Muscle of leg (tissue), 11 donors: ENCODE results near the gene EZR. TPM values are rescaled to one million over a fixed set of nuclear protein-coding genes. Genes with fewer than 3 reads are reported as not detected.
"Not testable (repeated sequence)": the region's sequence is repeated elsewhere in the genome, so short reads cannot be mapped to it uniquely, and the experiment has no call there.

Source experiments
- DNase-seq: peaks from one replicate; pipeline ENCODE4 v3.0.0; 2013
- H3K27ac ChIP-seq: one replicate; pipeline ENCODE4 v1.5.1; 2013; ENCODE audit warnings: mild to moderate bottlenecking, low read length, control low read depth
- H3K27me3 ChIP-seq: one replicate; pipeline ENCODE4 v1.6.1; 2013; ENCODE audit warnings: low read length; ENCODE audit not compliant: control insufficient read depth, insufficient read depth
- H3K36me3 ChIP-seq: one replicate; pipeline ENCODE4 v1.6.1; 2013; ENCODE audit warnings: low read length; ENCODE audit not compliant: control insufficient read depth, insufficient read depth
- H3K4me1 ChIP-seq: one replicate; pipeline ENCODE4 v1.6.1; 2013; ENCODE audit warnings: low read length; ENCODE audit not compliant: control insufficient read depth, insufficient read depth
- H3K4me3 ChIP-seq: one replicate; pipeline ENCODE4 v1.5.1; 2013; ENCODE audit warnings: low read length, control low read depth
- H3K9me3 ChIP-seq: replicated peaks from 2 replicates; pipeline ENCODE4 v1.6.1; 2013; ENCODE audit warnings: low read depth, low read length; ENCODE audit not compliant: control insufficient read depth
- WGBS: methylation state at CpG from one replicate; pipeline ENCODE4 v1.1.5; 2013; ENCODE audit warnings: missing lambda C conversion rate; ENCODE audit not compliant: insufficient coverage; 5-methylcytosine and 5-hydroxymethylcytosine counted together
- polyA plus RNA-seq, 8 donors: library from polyadenylated mRNA; unstranded; fragments of 120-200 nt; gene quantifications; one replicate each; pipeline versions ENCODE4 v1.2.1 to v1.2.3, GENCODE V29; 2013; ENCODE audit warnings: inconsistent platforms in 1 of 8, low replicate concordance in 1 of 8; ENCODE audit not compliant: insufficient read length in 8 of 8, insufficient read depth in 1 of 8
- total RNA-seq: library from RNA; stranded (reverse); fragments of 120-200 nt; gene quantifications from one replicate; pipeline ENCODE4 v1.2.4, GENCODE V29; 2013

Gene EZR
- total and polyA plus RNA-seq, 9 donors = 23.3 to 58.5 (median 37.8) TPM

GRCh38 chr6:158832807-158833206 lies 13.6 kb upstream of the EZR start:
- not testable (repeated sequence) for H3K36me3 ChIP-seq, H3K4me1 ChIP-seq, H3K27ac ChIP-seq, H3K9me3 ChIP-seq, H3K4me3 ChIP-seq, DNase-seq, H3K27me3 ChIP-seq
- 91% methylated on average over 4 of the region's 9 CpGs for whole genome bisulfite sequencing

- 83% methylated on average over 3 of the region's 4 CpGs for WGBS
Measured at GRCh38 chr6:158832026-158832425, 12.9 kb upstream of the EZR start.

GRCh38 chr6:158831571-158831970 lies 12.4 kb upstream of the EZR start:
- DNase-seq = no peak
- 100% methylated on average over 4 of the region's 8 CpGs for WGBS
- H3K27ac ChIP-seq = no peak overlapping the region
- no peaks in the 10 kb centered on the region for H3K9me3 ChIP-seq
- H3K27me3 ChIP-seq = no peaks in the 10 kb centered on the region
- no peaks in the 10 kb centered on the region for H3K36me3 ChIP-seq
- H3K4me1 ChIP-seq = peaks cover 5% of the 10 kb centered on the region
- no peak overlapping the region for H3K4me3 ChIP-seq

More at GRCh38 chr6:158832026-158832425, 12.9 kb upstream of the EZR start:
- Histone ChIP-seq H3K36me3 (no peaks in the 10 kb centered on the region), H3K27ac (no peak overlapping the region), H3K9me3 (no peaks in the 10 kb centered on the region), H3K4me1 (peaks cover 2% of the 10 kb centered on the region), H3K4me3 (no peak overlapping the region), H3K27me3 (no peaks in the 10 kb centered on the region)
- DNase-seq = no peak

GRCh38 chr6:158830736-158831135 lies 11.6 kb upstream of the EZR start:
- no peak overlapping the region for H3K27ac ChIP-seq
- peaks cover 12% of the 10 kb centered on the region for H3K4me1 ChIP-seq
- H3K4me3 ChIP-seq = no peak overlapping the region
- H3K36me3 ChIP-seq = no peaks in the 10 kb centered on the region
- no peak for DNase-seq
- no peaks in the 10 kb centered on the region for H3K27me3 ChIP-seq
- 94% methylated on average over 10 of the region's 13 CpGs for WGBS
- H3K9me3 ChIP-seq = no peaks in the 10 kb centered on the region

- Histone ChIP-seq H3K27ac (no peak overlapping the region), H3K9me3 (no peaks in the 10 kb centered on the region), H3K36me3 (no peaks in the 10 kb centered on the region), H3K27me3 (no peaks in the 10 kb centered on the region), H3K4me1 (peaks cover 14% of the 10 kb centered on the region), H3K4me3 (no peak overlapping the region)
- 94% methylated on average over 2 of the region's 7 CpGs for WGBS
- DNase-seq = no peak
Measured at GRCh38 chr6:158828807-158829206, 9.6 kb upstream of the EZR start.

- H3K36me3 ChIP-seq = no peaks in the 10 kb centered on the region
- H3K27me3 ChIP-seq = no peaks in the 10 kb centered on the region
- H3K4me1 ChIP-seq = peaks cover 14% of the 10 kb centered on the region
- H3K27ac ChIP-seq = no peak overlapping the region
- 60% methylated on average over 1 of the region's 4 CpGs for WGBS
- no peaks in the 10 kb centered on the region for H3K9me3 ChIP-seq
- DNase-seq = no peak
- H3K4me3 ChIP-seq = no peak overlapping the region
Measured at GRCh38 chr6:158826819-158827501, 7.8 kb upstream of the EZR start.

GRCh38 chr6:158825951-158826306 lies 6.8 kb upstream of the EZR start:
- Histone ChIP-seq H3K4me3 (no peak overlapping the region), H3K36me3 (no peaks in the 10 kb centered on the region), H3K9me3 (no peaks in the 10 kb centered on the region), H3K27me3 (no peaks in the 10 kb centered on the region), H3K27ac (no peak overlapping the region), H3K4me1 (peaks cover 14% of the 10 kb centered on the region)
- DNase-seq = peak; percentile 82
- 21% methylated on average over 9 of the region's 9 CpGs for WGBS

- DNase-seq = no peak
- Histone ChIP-seq H3K4me1 (peaks cover 14% of the 10 kb centered on the region), H3K27me3 (no peaks in the 10 kb centered on the region), H3K9me3 (no peaks in the 10 kb centered on the region), H3K4me3 (no peak overlapping the region), H3K36me3 (no peaks in the 10 kb centered on the region), H3K27ac (no peak overlapping the region)
- WGBS = 72% methylated on average over 11 of the region's 13 CpGs
Measured at GRCh38 chr6:158825038-158825950, 6.1 kb upstream of the EZR start.

- no CpG with 5 or more reads among the region's 4 CpGs for WGBS
- not testable (repeated sequence) for H3K27me3 ChIP-seq, H3K4me3 ChIP-seq, H3K9me3 ChIP-seq, H3K36me3 ChIP-seq, DNase-seq, H3K27ac ChIP-seq
- H3K4me1 ChIP-seq = peaks cover 14% of the 10 kb centered on the region
Measured at GRCh38 chr6:158823616-158824015, 4.4 kb upstream of the EZR start.

- Histone ChIP-seq H3K9me3 (no peaks in the 10 kb centered on the region), H3K36me3 (no peaks in the 10 kb centered on the region), H3K27ac (no peak overlapping the region), H3K4me3 (no peak overlapping the region), H3K4me1 (peaks cover 14% of the 10 kb centered on the region), H3K27me3 (no peaks in the 10 kb centered on the region)
- WGBS = 60% methylated on average over 2 of the region's 6 CpGs
- DNase-seq = no peak
Measured at GRCh38 chr6:158819977-158820622, 932 bp upstream of the EZR start.
